ENCODE results near the gene FOCAD.

DNA sequence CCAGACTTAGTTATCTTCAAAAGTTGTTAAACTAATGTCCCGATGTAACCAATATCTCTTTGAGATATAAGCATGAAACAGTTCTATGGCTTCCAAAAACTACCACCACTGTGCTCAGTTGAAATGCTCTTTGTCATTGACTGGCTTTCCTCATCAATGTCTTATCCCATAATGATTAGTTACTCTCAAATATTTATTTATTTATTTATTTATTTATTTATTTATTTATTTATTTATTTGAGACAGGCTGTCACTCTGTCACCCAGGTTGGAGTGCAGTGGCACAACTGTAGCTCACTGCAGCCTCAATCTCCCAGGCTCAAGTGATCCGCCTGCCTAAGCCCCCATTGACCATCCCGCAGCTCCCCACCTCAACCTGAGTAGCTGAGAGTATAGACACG is 33.7 kb upstream of the FOCAD start:
- TF ChIP-seq, protein P1, sequence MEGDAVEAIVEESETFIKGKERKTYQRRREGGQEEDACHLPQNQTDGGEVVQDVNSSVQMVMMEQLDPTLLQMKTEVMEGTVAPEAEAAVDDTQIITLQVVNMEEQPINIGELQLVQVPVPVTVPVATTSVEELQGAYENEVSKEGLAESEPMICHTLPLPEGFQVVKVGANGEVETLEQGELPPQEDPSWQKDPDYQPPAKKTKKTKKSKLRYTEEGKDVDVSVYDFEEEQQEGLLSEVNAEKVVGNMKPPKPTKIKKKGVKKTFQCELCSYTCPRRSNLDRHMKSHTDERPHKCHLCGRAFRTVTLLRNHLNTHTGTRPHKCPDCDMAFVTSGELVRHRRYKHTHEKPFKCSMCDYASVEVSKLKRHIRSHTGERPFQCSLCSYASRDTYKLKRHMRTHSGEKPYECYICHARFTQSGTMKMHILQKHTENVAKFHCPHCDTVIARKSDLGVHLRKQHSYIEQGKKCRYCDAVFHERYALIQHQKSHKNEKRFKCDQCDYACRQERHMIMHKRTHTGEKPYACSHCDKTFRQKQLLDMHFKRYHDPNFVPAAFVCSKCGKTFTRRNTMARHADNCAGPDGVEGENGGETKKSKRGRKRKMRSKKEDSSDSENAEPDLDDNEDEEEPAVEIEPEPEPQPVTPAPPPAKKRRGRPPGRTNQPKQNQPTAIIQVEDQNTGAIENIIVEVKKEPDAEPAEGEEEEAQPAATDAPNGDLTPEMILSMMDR (IDR thresholded peaks at IDR 0.05) = no peak
- TF ChIP-seq EZH2phosphoT487 (IDR thresholded peaks at IDR 0.05) = no peak
- TF ChIP-seq EZH2 (IDR thresholded peaks at IDR 0.05) = no peak

Data from neural progenitor cell (in vitro differentiated cells).